HFF-Myc (cell line): ENCODE results near the gene VPS26B.

Experiments
- DNase-seq: peaks from one replicate; pipeline ENCODE4 v3.0.0-alpha.2; 2011; ENCODE audit warnings: low read depth; ENCODE audit errors: extremely low read depth
- H3K4me3 ChIP-seq: replicated peaks from 2 replicates; pipeline ENCODE4 v1.5.1; 2011; ENCODE audit warnings: low read depth, mild to moderate bottlenecking, control low read depth, low read length
- TF ChIP-seq, protein P1 (sequence below): IDR thresholded peaks from 2 replicates; pipeline ENCODE4 v1.5.1; 2012; ENCODE audit warnings: mild to moderate bottlenecking, low read depth, low read length, control low read depth; ENCODE audit errors: missing control alignments

The VPS26B gene

DNA sequence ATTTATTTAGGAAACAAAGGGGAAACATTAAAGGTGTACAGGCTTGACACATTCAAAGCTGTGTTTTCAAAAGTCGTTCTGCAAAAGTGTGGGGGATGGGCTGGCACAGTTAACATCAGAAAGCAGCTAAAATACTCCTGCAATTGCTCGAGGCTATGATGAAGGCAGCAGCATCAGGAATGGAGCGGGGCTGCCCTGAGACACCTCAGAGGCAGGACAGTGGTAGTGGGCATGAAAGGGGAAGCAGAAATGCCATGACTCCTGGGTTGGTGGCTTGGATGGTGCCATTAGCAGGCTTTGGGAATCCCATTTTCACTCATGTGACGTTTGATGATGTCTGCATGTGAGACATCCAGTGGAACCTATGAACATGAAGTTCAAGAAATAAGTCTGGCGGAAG is 1.4 kb upstream of the VPS26B start:
- TF ChIP-seq, protein P1, sequence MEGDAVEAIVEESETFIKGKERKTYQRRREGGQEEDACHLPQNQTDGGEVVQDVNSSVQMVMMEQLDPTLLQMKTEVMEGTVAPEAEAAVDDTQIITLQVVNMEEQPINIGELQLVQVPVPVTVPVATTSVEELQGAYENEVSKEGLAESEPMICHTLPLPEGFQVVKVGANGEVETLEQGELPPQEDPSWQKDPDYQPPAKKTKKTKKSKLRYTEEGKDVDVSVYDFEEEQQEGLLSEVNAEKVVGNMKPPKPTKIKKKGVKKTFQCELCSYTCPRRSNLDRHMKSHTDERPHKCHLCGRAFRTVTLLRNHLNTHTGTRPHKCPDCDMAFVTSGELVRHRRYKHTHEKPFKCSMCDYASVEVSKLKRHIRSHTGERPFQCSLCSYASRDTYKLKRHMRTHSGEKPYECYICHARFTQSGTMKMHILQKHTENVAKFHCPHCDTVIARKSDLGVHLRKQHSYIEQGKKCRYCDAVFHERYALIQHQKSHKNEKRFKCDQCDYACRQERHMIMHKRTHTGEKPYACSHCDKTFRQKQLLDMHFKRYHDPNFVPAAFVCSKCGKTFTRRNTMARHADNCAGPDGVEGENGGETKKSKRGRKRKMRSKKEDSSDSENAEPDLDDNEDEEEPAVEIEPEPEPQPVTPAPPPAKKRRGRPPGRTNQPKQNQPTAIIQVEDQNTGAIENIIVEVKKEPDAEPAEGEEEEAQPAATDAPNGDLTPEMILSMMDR: no peak
- peak overlapping the region; percentile 90 for H3K4me3 ChIP-seq
- DNase-seq: no peak

- DNase-seq: no peak
- H3K4me3 ChIP-seq: peak overlapping the region; percentile 90
- TF ChIP-seq, protein P1: no peak
Observed at GRCh38 chr11:134224710-134225664, 516 bp downstream of the VPS26B start.

- peak overlapping the region; percentile 90 for H3K4me3 ChIP-seq
- DNase-seq: no peak
- TF ChIP-seq, protein P1: no peak
Observed at GRCh38 chr11:134226806-134227325, 2.4 kb downstream of the VPS26B start.

GRCh38 chr11:134228625-134229024 is 4.2 kb downstream of the VPS26B start:
- DNase-seq: peak; percentile 27
- TF ChIP-seq, protein P1: no peak

GRCh38 chr11:134229126-134229790 is 4.8 kb downstream of the VPS26B start:
- TF ChIP-seq, protein P1: no peak
- H3K4me3 ChIP-seq: no peak overlapping the region
- DNase-seq: no peak

More at GRCh38 chr11:134228625-134229024, 4.2 kb downstream of the VPS26B start:
- H3K4me3 ChIP-seq: no peak overlapping the region

DNA sequence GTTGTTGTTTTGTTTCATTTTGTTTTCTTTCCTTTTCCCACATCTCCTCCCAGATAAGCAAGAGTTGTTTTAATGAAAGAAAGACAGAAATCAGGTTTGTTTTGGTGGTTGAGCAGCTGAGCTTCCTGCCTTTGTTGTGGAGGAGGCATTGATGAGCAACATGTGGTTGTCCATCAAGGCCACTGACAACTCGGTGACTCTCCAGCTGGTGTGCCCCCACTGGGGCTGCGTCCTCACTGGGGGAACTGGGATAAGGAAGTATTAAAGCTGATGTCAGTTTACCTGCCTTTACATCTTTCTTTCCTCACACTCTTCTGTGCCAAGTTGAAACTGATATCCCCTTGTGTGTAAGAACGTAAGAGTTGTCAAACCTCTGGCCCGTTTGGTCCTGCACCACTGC is 5.9 kb downstream of the VPS26B start:
- no peak for DNase-seq
- TF ChIP-seq, protein P1: no peak
- H3K4me3 ChIP-seq: no peak overlapping the region
